IPS-15b (cell line): ENCODE results near the gene CPN2.

Experiments
- H3K27me3 ChIP-seq: one replicate; pipeline ENCODE4 v1.6.1; 2013; ENCODE audit warnings: low read length; ENCODE audit not compliant: control insufficient read depth, insufficient read depth
- H3K36me3 ChIP-seq: one replicate; pipeline ENCODE4 v1.6.1; 2013; ENCODE audit warnings: low read length; ENCODE audit not compliant: control insufficient read depth, insufficient read depth
- H3K4me1 ChIP-seq: one replicate; pipeline ENCODE4 v1.6.1; 2013; ENCODE audit warnings: mild to moderate bottlenecking, low read length; ENCODE audit not compliant: control insufficient read depth, insufficient read depth
- H3K4me3 ChIP-seq: one replicate; pipeline ENCODE4 v1.5.1; 2013; ENCODE audit warnings: low read depth, low read length
- H3K9ac ChIP-seq: one replicate; pipeline ENCODE4 v1.6.1; 2013; ENCODE audit warnings: low read depth, mild to moderate bottlenecking, low read length
- H3K9me3 ChIP-seq: one replicate; pipeline ENCODE4 v1.6.1; 2013; ENCODE audit warnings: mild to moderate bottlenecking, low read length; ENCODE audit not compliant: control insufficient read depth, insufficient read depth

CPN2 gene

GRCh38 chr3:194293546-194294198 lies 57.5 kb downstream of the CPN2 start:
- no peak overlapping the region for H3K4me3 ChIP-seq
- H3K9ac ChIP-seq = no peak overlapping the region
- peaks cover 4% of the 10 kb centered on the region for H3K27me3 ChIP-seq
- peaks cover 15% of the 10 kb centered on the region for H3K4me1 ChIP-seq
- no peaks in the 10 kb centered on the region for H3K9me3 ChIP-seq
- no peaks in the 10 kb centered on the region for H3K36me3 ChIP-seq

- no peaks in the 10 kb centered on the region for H3K36me3 ChIP-seq
- H3K27me3 ChIP-seq = no peaks in the 10 kb centered on the region
- H3K4me3 ChIP-seq = no peak overlapping the region
- H3K9ac ChIP-seq = no peak overlapping the region
- peaks cover 20% of the 10 kb centered on the region for H3K4me1 ChIP-seq
- H3K9me3 ChIP-seq = no peaks in the 10 kb centered on the region
Observed at GRCh38 chr3:194292331-194292730, 58.8 kb downstream of the CPN2 start.
